ENCODE data around the gene SCN8A. TPM values are rescaled to one million over a fixed set of nuclear protein-coding genes. Genes with fewer than 3 reads are reported as not detected.
"Not testable (repeated sequence)": the region's sequence is repeated elsewhere in the genome, so short reads cannot be mapped to it uniquely, and the experiment has no call there.

The SCN8A gene
- total and polyA plus RNA-seq, 2 donors: 0.21 to 0.57 TPM

- Histone ChIP-seq H3K4me1 (ENCODE audit: control insufficient read depth in 2 of 2, insufficient read depth in 2 of 2, low read length in 2 of 2) (peaks cover 6 to 14% of the 10 kb centered on the region in 2 donors), H3K27ac (ENCODE audit: low read depth in 1 of 2, low read length in 1 of 2) (no peak overlapping the region), H3K27me3 (ENCODE audit: control insufficient read depth in 2 of 2, insufficient read depth in 1 of 2, low read length in 1 of 2) (peaks cover 13 to 61% of the 10 kb centered on the region in 2 donors), H3K4me3 (ENCODE audit: low read length in 2 of 2) (no peak overlapping the region), H3K36me3 (ENCODE audit: control insufficient read depth in 2 of 2, insufficient read depth in 2 of 2, low read length in 1 of 2) (no peaks in the 10 kb centered on the region), H3K9me3 (ENCODE audit: control insufficient read depth in 2 of 2, insufficient read depth in 1 of 2, low read length in 1 of 2) (peaks cover 0 to 1% of the 10 kb centered on the region in 2 donors)
- DNase-seq (ENCODE audit: low read depth in 6 of 9, low spot score in 9 of 9): no peak
- 92% methylated on average over 13 of the region's 13 CpGs for WGBS
Observed at GRCh38 chr12:51589557-51590176, 1.4 kb upstream of the SCN8A start.

- Histone ChIP-seq H3K4me1 (ENCODE audit: control insufficient read depth in 2 of 2, insufficient read depth in 2 of 2, low read length in 2 of 2) (peaks cover 6 to 14% of the 10 kb centered on the region in 2 donors), H3K36me3 (ENCODE audit: control insufficient read depth in 2 of 2, insufficient read depth in 2 of 2, low read length in 1 of 2) (no peaks in the 10 kb centered on the region), H3K27ac (ENCODE audit: low read depth in 1 of 2, low read length in 1 of 2) (no peak overlapping the region), H3K27me3 (ENCODE audit: control insufficient read depth in 2 of 2, insufficient read depth in 1 of 2, low read length in 1 of 2) (peaks cover 13 to 60% of the 10 kb centered on the region in 2 donors), H3K4me3 (ENCODE audit: low read length in 2 of 2) (peak overlapping the region; percentile 39 to 74), H3K9me3 (ENCODE audit: control insufficient read depth in 2 of 2, insufficient read depth in 1 of 2, low read length in 1 of 2) (peaks cover 0 to 1% of the 10 kb centered on the region in 2 donors)
- DNase-seq (ENCODE audit: low read depth in 6 of 9, low spot score in 9 of 9): peak; percentile 45 to 91 (median 79)
- 3% methylated on average over 67 of the region's 67 CpGs for WGBS
Observed at GRCh38 chr12:51590347-51591015, 552 bp upstream of the SCN8A start.

GRCh38 chr12:51592034-51592705, 1.1 kb downstream of the SCN8A start:
- WGBS: 9% methylated on average over 11 of the region's 11 CpGs
- no peak overlapping the region for H3K27ac ChIP-seq (ENCODE audit: low read depth in 1 of 2, low read length in 1 of 2)
- H3K4me3 ChIP-seq (ENCODE audit: low read length in 2 of 2): no peak overlapping the region
- H3K4me1 ChIP-seq (ENCODE audit: control insufficient read depth in 2 of 2, insufficient read depth in 2 of 2, low read length in 2 of 2): peaks cover 6 to 14% of the 10 kb centered on the region in 2 donors
- DNase-seq (ENCODE audit: low read depth in 6 of 9, low spot score in 9 of 9): no peak
- peaks cover 0 to 1% of the 10 kb centered on the region in 2 donors for H3K9me3 ChIP-seq (ENCODE audit: control insufficient read depth in 2 of 2, insufficient read depth in 1 of 2, low read length in 1 of 2)
- H3K27me3 ChIP-seq (ENCODE audit: control insufficient read depth in 2 of 2, insufficient read depth in 1 of 2, low read length in 1 of 2): peaks cover 13 to 55% of the 10 kb centered on the region in 2 donors
- H3K36me3 ChIP-seq (ENCODE audit: control insufficient read depth in 2 of 2, insufficient read depth in 2 of 2, low read length in 1 of 2): no peaks in the 10 kb centered on the region

GRCh38 chr12:51593021-51593420, 2.0 kb downstream of the SCN8A start:
- no peak for DNase-seq (ENCODE audit: low read depth in 6 of 9, low spot score in 9 of 9)
- Histone ChIP-seq H3K9me3 (ENCODE audit: control insufficient read depth in 2 of 2, insufficient read depth in 1 of 2, low read length in 1 of 2) (peaks cover 0 to 1% of the 10 kb centered on the region in 2 donors), H3K27ac (ENCODE audit: low read depth in 1 of 2, low read length in 1 of 2) (no peak overlapping the region), H3K4me1 (ENCODE audit: control insufficient read depth in 2 of 2, insufficient read depth in 2 of 2, low read length in 2 of 2) (peaks cover 6 to 14% of the 10 kb centered on the region in 2 donors), H3K27me3 (ENCODE audit: control insufficient read depth in 2 of 2, insufficient read depth in 1 of 2, low read length in 1 of 2) (peaks cover 13 to 58% of the 10 kb centered on the region in 2 donors), H3K4me3 (ENCODE audit: low read length in 2 of 2) (no peak overlapping the region), H3K36me3 (ENCODE audit: control insufficient read depth in 2 of 2, insufficient read depth in 2 of 2, low read length in 1 of 2) (no peaks in the 10 kb centered on the region)
- 79% methylated on average over 2 of the region's 2 CpGs for WGBS

GRCh38 chr12:51593539-51593938, 2.5 kb downstream of the SCN8A start:
- peaks cover 6 to 14% of the 10 kb centered on the region in 2 donors for H3K4me1 ChIP-seq (ENCODE audit: control insufficient read depth in 2 of 2, insufficient read depth in 2 of 2, low read length in 2 of 2)
- no peak overlapping the region for H3K4me3 ChIP-seq (ENCODE audit: low read length in 2 of 2)
- no peak overlapping the region for H3K27ac ChIP-seq (ENCODE audit: low read depth in 1 of 2, low read length in 1 of 2)
- WGBS: 19% methylated on average over 5 of the region's 5 CpGs
- no peaks in the 10 kb centered on the region for H3K36me3 ChIP-seq (ENCODE audit: control insufficient read depth in 2 of 2, insufficient read depth in 2 of 2, low read length in 1 of 2)
- peaks cover 0 to 1% of the 10 kb centered on the region in 2 donors for H3K9me3 ChIP-seq (ENCODE audit: control insufficient read depth in 2 of 2, insufficient read depth in 1 of 2, low read length in 1 of 2)
- H3K27me3 ChIP-seq (ENCODE audit: control insufficient read depth in 2 of 2, insufficient read depth in 1 of 2, low read length in 1 of 2): peaks cover 13 to 60% of the 10 kb centered on the region in 2 donors
- DNase-seq (ENCODE audit: low read depth in 6 of 9, low spot score in 9 of 9): peak in 8 of 9 donors; percentile 11 to 64 (median 37)

- Histone ChIP-seq H3K27me3 (ENCODE audit: control insufficient read depth in 2 of 2, insufficient read depth in 1 of 2, low read length in 1 of 2) (peaks cover 0 to 19% of the 10 kb centered on the region in 2 donors), H3K4me1 (ENCODE audit: control insufficient read depth in 2 of 2, insufficient read depth in 2 of 2, low read length in 2 of 2) (no peaks in the 10 kb centered on the region), H3K27ac (ENCODE audit: low read depth in 1 of 2, low read length in 1 of 2) (no peak overlapping the region), H3K4me3 (ENCODE audit: low read length in 2 of 2) (no peak overlapping the region), H3K9me3 (ENCODE audit: control insufficient read depth in 2 of 2, insufficient read depth in 1 of 2, low read length in 1 of 2) (no peaks in the 10 kb centered on the region), H3K36me3 (ENCODE audit: control insufficient read depth in 2 of 2, insufficient read depth in 2 of 2, low read length in 1 of 2) (no peaks in the 10 kb centered on the region)
- 81% methylated on average over 4 of the region's 4 CpGs for WGBS
- no peak for DNase-seq (ENCODE audit: low read depth in 6 of 9, low spot score in 9 of 9)
Observed at GRCh38 chr12:51598156-51598555, 7.1 kb downstream of the SCN8A start.

GRCh38 chr12:51600721-51601120, 9.7 kb downstream of the SCN8A start:
- no peak overlapping the region for H3K27ac ChIP-seq (ENCODE audit: low read depth in 1 of 2, low read length in 1 of 2)
- DNase-seq (ENCODE audit: low read depth in 6 of 9, low spot score in 9 of 9): no peak
- 94% methylated on average over 1 of the region's 1 CpG for WGBS
- H3K9me3 ChIP-seq (ENCODE audit: control insufficient read depth in 2 of 2, insufficient read depth in 1 of 2, low read length in 1 of 2): no peaks in the 10 kb centered on the region
- peaks cover 0 to 7% of the 10 kb centered on the region in 2 donors for H3K27me3 ChIP-seq (ENCODE audit: control insufficient read depth in 2 of 2, insufficient read depth in 1 of 2, low read length in 1 of 2)
- H3K36me3 ChIP-seq (ENCODE audit: control insufficient read depth in 2 of 2, insufficient read depth in 2 of 2, low read length in 1 of 2): no peaks in the 10 kb centered on the region
- no peak overlapping the region for H3K4me3 ChIP-seq (ENCODE audit: low read length in 2 of 2)
- H3K4me1 ChIP-seq (ENCODE audit: control insufficient read depth in 2 of 2, insufficient read depth in 2 of 2, low read length in 2 of 2): no peaks in the 10 kb centered on the region

GRCh38 chr12:51601241-51601640, 10.2 kb downstream of the SCN8A start:
- Histone ChIP-seq H3K27me3 (ENCODE audit: control insufficient read depth in 2 of 2, insufficient read depth in 1 of 2, low read length in 1 of 2) (peaks cover 0 to 5% of the 10 kb centered on the region in 2 donors), H3K27ac (ENCODE audit: low read depth in 1 of 2, low read length in 1 of 2) (no peak overlapping the region), H3K4me1 (ENCODE audit: control insufficient read depth in 2 of 2, insufficient read depth in 2 of 2, low read length in 2 of 2) (no peaks in the 10 kb centered on the region), H3K36me3 (ENCODE audit: control insufficient read depth in 2 of 2, insufficient read depth in 2 of 2, low read length in 1 of 2) (no peaks in the 10 kb centered on the region), H3K4me3 (ENCODE audit: low read length in 2 of 2) (no peak overlapping the region), H3K9me3 (ENCODE audit: control insufficient read depth in 2 of 2, insufficient read depth in 1 of 2, low read length in 1 of 2) (no peaks in the 10 kb centered on the region)
- DNase-seq (ENCODE audit: low read depth in 6 of 9, low spot score in 9 of 9): no peak

- not testable (repeated sequence) for DNase-seq (ENCODE audit: low read depth in 6 of 9, low spot score in 9 of 9); H3K27ac ChIP-seq (ENCODE audit: low read depth in 1 of 2, low read length in 1 of 2); H3K27me3 ChIP-seq (ENCODE audit: control insufficient read depth in 2 of 2, insufficient read depth in 1 of 2, low read length in 1 of 2); H3K4me1 ChIP-seq (ENCODE audit: control insufficient read depth in 2 of 2, insufficient read depth in 2 of 2, low read length in 2 of 2); H3K9me3 ChIP-seq (ENCODE audit: control insufficient read depth in 2 of 2, insufficient read depth in 1 of 2, low read length in 1 of 2); H3K4me3 ChIP-seq (ENCODE audit: low read length in 2 of 2); H3K36me3 ChIP-seq (ENCODE audit: control insufficient read depth in 2 of 2, insufficient read depth in 2 of 2, low read length in 1 of 2)
- WGBS: 100% methylated on average over 1 of the region's 1 CpG
Observed at GRCh38 chr12:51605896-51606295, 14.9 kb downstream of the SCN8A start.
